ENCODE measurements around the gene VAV2.

Gene VAV2

DNA sequence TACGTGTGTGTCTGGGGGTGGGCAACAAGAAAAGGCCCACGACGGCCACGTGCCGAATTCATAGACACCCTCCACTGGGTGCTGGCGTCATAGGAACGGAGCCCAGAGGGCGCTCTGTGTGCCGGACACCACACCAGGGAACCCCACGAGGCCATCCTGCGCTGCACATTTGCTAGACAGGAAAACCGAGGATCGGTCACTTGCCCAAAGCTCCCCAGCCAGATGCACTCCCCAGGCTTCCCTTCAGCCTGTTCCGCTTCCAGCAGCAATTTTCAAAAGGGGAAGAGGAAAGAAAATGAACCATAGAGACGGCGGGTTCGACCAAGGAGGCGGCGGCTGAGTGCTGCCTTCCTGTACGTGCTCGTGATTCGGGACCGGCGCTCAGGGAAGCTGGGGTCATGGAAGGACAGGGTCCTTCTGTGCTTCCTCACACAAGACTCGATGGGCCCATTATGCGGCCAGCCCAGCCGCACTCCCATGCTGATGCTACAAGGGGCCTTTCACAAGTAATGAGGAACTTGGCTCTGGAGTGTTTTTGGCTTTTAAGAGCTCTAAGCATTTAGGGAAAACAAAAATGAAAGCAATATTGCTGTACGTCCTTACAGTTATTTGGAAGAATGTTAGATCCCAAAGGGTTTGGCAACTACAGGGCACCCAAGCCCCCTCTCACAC is 129.4 kb downstream of the VAV2 start:
- FAIRE-seq: no peak
- no peak for DNase-seq (ENCODE audit: insufficient read length, low spot score)
- no peak for TF ChIP-seq CTCF (IDR thresholded peaks at IDR 0.05; ENCODE audit: insufficient read depth, missing control alignments)

- no peak for TF ChIP-seq CTCF (IDR thresholded peaks at IDR 0.05; ENCODE audit: insufficient read depth, missing control alignments)
- FAIRE-seq: no peak
Observed at GRCh38 chr9:133861692-133862091, 130.4 kb downstream of the VAV2 start.

GRCh38 chr9:133861086-133861485 is 131.0 kb downstream of the VAV2 start:
- DNase-seq (ENCODE audit: insufficient read length, low spot score): peak; percentile 62
- TF ChIP-seq CTCF (IDR thresholded peaks at IDR 0.05; ENCODE audit: insufficient read depth, missing control alignments): no peak
- FAIRE-seq: no peak

More at GRCh38 chr9:133861692-133862091, 130.4 kb downstream of the VAV2 start:
- DNase-seq (ENCODE audit: insufficient read length, low spot score): no peak

- FAIRE-seq (no peak), DNase-seq (ENCODE audit: insufficient read length, low spot score) (no peak)
- TF ChIP-seq CTCF (IDR thresholded peaks at IDR 0.05; ENCODE audit: insufficient read depth, missing control alignments): no peak
Observed at GRCh38 chr9:133858771-133859170, 133.4 kb downstream of the VAV2 start.

- DNase-seq (ENCODE audit: insufficient read length, low spot score): no peak
- no peak for TF ChIP-seq CTCF (IDR thresholded peaks at IDR 0.05; ENCODE audit: insufficient read depth, missing control alignments)
- no peak for FAIRE-seq
Observed at GRCh38 chr9:133857639-133858038, 134.5 kb downstream of the VAV2 start.

GRCh38 chr9:133856798-133857197 is 135.3 kb downstream of the VAV2 start:
- FAIRE-seq (no peak), DNase-seq (ENCODE audit: insufficient read length, low spot score) (no peak)
- no peak for TF ChIP-seq CTCF (IDR thresholded peaks at IDR 0.05; ENCODE audit: insufficient read depth, missing control alignments)

DNA sequence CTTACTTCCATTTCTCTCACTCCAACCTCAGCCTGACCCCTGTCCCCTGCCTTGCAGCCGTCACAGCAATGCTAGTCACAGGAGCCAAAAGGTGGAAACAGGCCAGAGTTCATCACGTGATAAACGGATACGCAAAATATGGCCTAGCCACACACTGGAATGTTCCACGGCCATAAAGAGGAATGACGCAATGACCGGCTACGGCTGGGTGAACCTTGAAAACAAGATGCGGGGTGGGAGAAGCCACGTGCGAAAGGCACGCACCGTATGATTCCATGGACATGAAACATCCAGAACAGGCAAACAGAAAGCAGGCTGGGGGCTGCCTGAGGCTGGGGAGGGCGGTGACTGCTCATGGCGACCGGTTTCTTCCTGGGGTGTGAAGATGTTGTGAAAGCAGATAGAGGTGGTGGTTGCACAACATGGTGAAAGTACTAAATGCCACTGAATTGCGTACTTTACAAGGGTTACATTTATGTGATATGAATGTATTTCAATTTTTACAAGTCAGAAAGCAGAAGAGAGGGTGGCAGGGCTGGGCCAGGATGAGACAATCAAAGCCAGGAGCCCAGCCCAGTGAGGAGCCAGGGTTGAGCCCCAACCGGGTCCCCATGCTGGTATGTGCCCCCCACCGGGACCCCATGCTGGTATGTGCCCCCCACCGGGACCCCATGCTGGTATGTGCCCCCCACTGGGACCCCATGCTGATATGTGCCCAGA is 136.2 kb downstream of the VAV2 start:
- FAIRE-seq: no peak
- DNase-seq (ENCODE audit: insufficient read length, low spot score): no peak
- no peak for TF ChIP-seq CTCF (IDR thresholded peaks at IDR 0.05; ENCODE audit: insufficient read depth, missing control alignments)

All from D721Med (cell line).